HFF-Myc (cell line): Measurements from ENCODE around the gene DDX42.

Experiments
- DNase-seq: peaks from one replicate; pipeline ENCODE4 v3.0.0-alpha.2; 2011; ENCODE audit warnings: low read depth; ENCODE audit errors: extremely low read depth
- H3K4me3 ChIP-seq: replicated peaks from 2 replicates; pipeline ENCODE4 v1.5.1; 2011; ENCODE audit warnings: low read depth, mild to moderate bottlenecking, control low read depth, low read length
- CTCF ChIP-seq: IDR thresholded peaks from 2 replicates; pipeline ENCODE4 v1.5.1; 2012; ENCODE audit warnings: mild to moderate bottlenecking, low read depth, low read length, control low read depth; ENCODE audit errors: missing control alignments

Gene DDX42, protein sequence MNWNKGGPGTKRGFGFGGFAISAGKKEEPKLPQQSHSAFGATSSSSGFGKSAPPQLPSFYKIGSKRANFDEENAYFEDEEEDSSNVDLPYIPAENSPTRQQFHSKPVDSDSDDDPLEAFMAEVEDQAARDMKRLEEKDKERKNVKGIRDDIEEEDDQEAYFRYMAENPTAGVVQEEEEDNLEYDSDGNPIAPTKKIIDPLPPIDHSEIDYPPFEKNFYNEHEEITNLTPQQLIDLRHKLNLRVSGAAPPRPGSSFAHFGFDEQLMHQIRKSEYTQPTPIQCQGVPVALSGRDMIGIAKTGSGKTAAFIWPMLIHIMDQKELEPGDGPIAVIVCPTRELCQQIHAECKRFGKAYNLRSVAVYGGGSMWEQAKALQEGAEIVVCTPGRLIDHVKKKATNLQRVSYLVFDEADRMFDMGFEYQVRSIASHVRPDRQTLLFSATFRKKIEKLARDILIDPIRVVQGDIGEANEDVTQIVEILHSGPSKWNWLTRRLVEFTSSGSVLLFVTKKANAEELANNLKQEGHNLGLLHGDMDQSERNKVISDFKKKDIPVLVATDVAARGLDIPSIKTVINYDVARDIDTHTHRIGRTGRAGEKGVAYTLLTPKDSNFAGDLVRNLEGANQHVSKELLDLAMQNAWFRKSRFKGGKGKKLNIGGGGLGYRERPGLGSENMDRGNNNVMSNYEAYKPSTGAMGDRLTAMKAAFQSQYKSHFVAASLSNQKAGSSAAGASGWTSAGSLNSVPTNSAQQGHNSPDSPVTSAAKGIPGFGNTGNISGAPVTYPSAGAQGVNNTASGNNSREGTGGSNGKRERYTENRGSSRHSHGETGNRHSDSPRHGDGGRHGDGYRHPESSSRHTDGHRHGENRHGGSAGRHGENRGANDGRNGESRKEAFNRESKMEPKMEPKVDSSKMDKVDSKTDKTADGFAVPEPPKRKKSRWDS

DNA sequence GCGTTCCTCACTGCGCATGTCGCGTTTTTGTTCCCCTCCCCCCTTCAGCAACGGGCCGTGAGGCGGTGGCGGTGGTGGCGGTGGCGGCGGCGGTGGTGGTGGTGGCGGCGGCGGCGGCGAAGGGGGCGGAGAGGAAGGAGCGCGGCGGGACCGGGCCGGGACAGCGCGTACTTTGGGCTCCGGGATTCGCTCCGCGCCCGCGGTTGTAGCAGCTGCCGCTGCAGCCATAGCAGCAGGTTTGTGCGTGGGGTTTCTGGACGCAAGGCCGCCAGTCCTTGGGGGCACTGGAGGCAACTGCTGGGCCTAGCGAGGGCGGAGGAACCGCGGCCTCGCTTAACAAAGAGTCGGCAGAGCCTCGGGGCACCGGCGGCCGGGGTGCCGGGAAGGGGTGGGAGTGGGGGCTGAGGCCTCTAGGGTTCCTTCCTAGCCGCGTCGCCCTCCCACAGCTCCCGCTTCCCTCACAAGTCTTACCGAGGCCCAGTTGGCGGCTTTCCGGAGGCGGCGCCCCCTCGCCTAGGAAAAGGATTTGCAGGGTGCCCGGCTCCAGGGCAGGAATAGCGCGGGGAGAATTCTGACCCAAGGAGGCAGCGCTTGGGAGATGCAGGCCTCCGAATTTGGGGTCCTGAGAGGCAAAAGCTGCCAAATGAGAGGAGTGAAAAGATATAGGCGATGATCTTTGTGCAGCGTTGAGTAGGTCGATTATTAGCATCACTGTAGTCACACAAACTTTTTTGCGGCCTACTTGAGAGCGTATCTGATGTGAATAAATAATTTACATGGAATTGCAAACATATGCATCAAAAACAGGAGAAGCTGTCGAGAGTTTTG is at the start of gene DDX42:
DDX42 (plus strand) TSS at position 30 of the 828 bp plus-strand sequence. CDS start 12,880 bp downstream, outside the sequence.
- peak within 1 kb of the TSS; percentile 97 for H3K4me3 ChIP-seq
- TF ChIP-seq CTCF = no peak
- DNase-seq = no peak

- TF ChIP-seq CTCF = no peak
- DNase-seq = no peak
Measured at GRCh38 chr17:63735691-63736090, 38.3 kb upstream of the DDX42 start.

GRCh38 chr17:63740464-63741142 is 33.4 kb upstream of the DDX42 start:
- no peak for TF ChIP-seq CTCF
- no peak for DNase-seq
- peak overlapping the region; percentile 71 for H3K4me3 ChIP-seq

More at GRCh38 chr17:63735691-63736090, 38.3 kb upstream of the DDX42 start:
- no peak overlapping the region for H3K4me3 ChIP-seq

- no peak for DNase-seq
- TF ChIP-seq CTCF = no peak
- H3K4me3 ChIP-seq = peak overlapping the region; percentile 71
Measured at GRCh38 chr17:63741143-63741407, 32.9 kb upstream of the DDX42 start.

GRCh38 chr17:63741408-63742173 is 32.4 kb upstream of the DDX42 start, which contains the start of gene STRADA:
TSS of gene STRADA (minus strand) at chr17:63741799. CDS start at chr17:63728369, 13,430 bp downstream.
- peak; percentile 90 for DNase-seq
- no peak for TF ChIP-seq CTCF
- H3K4me3 ChIP-seq = peak within 1 kb of the TSS; percentile 71
